HG03521 (cell line): ENCODE data around the gene ACTN4.

Experiments
- ATAC-seq: cut with Tn5 transposase; IDR thresholded peaks from one replicate; pipeline ENCODE4 v1.9.1; 2021; ENCODE audit warnings: mild to moderate bottlenecking, moderate library complexity; ENCODE audit not compliant: unreplicated experiment

The ACTN4 gene

GRCh38 chr19:38676878-38677646 lies 29.6 kb downstream of the ACTN4 start:
- ATAC-seq: no peak

GRCh38 chr19:38678217-38678890 lies 30.9 kb downstream of the ACTN4 start:
- no peak for ATAC-seq

- no peak for ATAC-seq
Observed at GRCh38 chr19:38678891-38679494, 31.5 kb downstream of the ACTN4 start.

- no peak for ATAC-seq
Observed at GRCh38 chr19:38679839-38680238, 32.4 kb downstream of the ACTN4 start.

GRCh38 chr19:38682195-38682867 lies 34.9 kb downstream of the ACTN4 start:
- ATAC-seq: no peak

GRCh38 chr19:38682872-38683392 lies 35.5 kb downstream of the ACTN4 start:
- no peak for ATAC-seq

- no peak for ATAC-seq
Observed at GRCh38 chr19:38683393-38684077, 36.1 kb downstream of the ACTN4 start.

GRCh38 chr19:38684078-38684861 lies 36.8 kb downstream of the ACTN4 start:
- no peak for ATAC-seq

GRCh38 chr19:38684862-38685665 lies 37.6 kb downstream of the ACTN4 start:
- no peak for ATAC-seq

- no peak for ATAC-seq
Observed at GRCh38 chr19:38685666-38686529, 38.4 kb downstream of the ACTN4 start.

- no peak for ATAC-seq
Observed at GRCh38 chr19:38686530-38686888, 39.1 kb downstream of the ACTN4 start.

- ATAC-seq: no peak
Observed at GRCh38 chr19:38687837-38688378, 40.5 kb downstream of the ACTN4 start.

GRCh38 chr19:38690146-38690545 lies 42.7 kb downstream of the ACTN4 start:
- ATAC-seq: no peak

- ATAC-seq: no peak
Observed at GRCh38 chr19:38690832-38691231, 43.4 kb downstream of the ACTN4 start.

- no peak for ATAC-seq
Observed at GRCh38 chr19:38691938-38692457, 44.5 kb downstream of the ACTN4 start.

- ATAC-seq: no peak
Observed at GRCh38 chr19:38692458-38693379, 45.3 kb downstream of the ACTN4 start.
